Calu3 (cell line): ENCODE data around the gene TCIRG1. TPM values are rescaled to one million over a fixed set of nuclear protein-coding genes. Genes with fewer than 3 reads are reported as not detected.

ENCODE experiments used
- BruUV-seq: library from RNA; stranded (reverse); fragments of 400-500 nt; replicated peaks from 2 replicates; lab custom pipeline; 2021; lab: Mats Ljungman, UMichigan
- CTCF ChIA-PET: fragments of 300-600 bp; sonication (Branson Sonifier 250); formaldehyde crosslinking; loops from one replicate; lab custom pipeline; 2022; ENCODE audit warnings: antibody characterized with exemption; lab: Charles Lee
- DNase-seq: peaks from one replicate; pipeline ENCODE4 v3.0.0; 2022
- H3K27ac Mint-ChIP-seq: one replicate; pipeline ENCODE4 v1.8.0; 2022; ENCODE audit warnings: mixed read lengths; ENCODE audit not compliant: unreplicated experiment
- H3K27me3 Mint-ChIP-seq: one replicate; pipeline ENCODE4 v1.8.0; 2022; ENCODE audit warnings: mixed read lengths; ENCODE audit not compliant: unreplicated experiment
- H3K36me3 Mint-ChIP-seq: one replicate; pipeline ENCODE4 v1.8.0; 2022; ENCODE audit warnings: mild to moderate bottlenecking, moderate library complexity, mixed read lengths; ENCODE audit not compliant: insufficient read depth, unreplicated experiment
- H3K4me1 Mint-ChIP-seq: one replicate; pipeline ENCODE4 v1.8.0; 2022; ENCODE audit warnings: mild to moderate bottlenecking, low read depth, mixed read lengths; ENCODE audit not compliant: unreplicated experiment
- H3K4me3 Mint-ChIP-seq: one replicate; pipeline ENCODE4 v1.8.0; 2022; ENCODE audit warnings: mild to moderate bottlenecking, low read depth, moderate library complexity, mixed read lengths; ENCODE audit not compliant: unreplicated experiment
- H3K9me3 Mint-ChIP-seq: one replicate; pipeline ENCODE4 v1.8.0; 2022; ENCODE audit warnings: low read depth, mixed read lengths; ENCODE audit not compliant: unreplicated experiment
- intact Hi-C: fragments of 100-400 bp; cut with micrococcal nuclease; formaldehyde crosslinking; loops from one replicate; pipeline ENCODE4 v1.10.0; 2022; ENCODE audit not compliant: unreplicated experiment
- total RNA-seq: library from RNA; stranded (reverse); gene quantifications from 2 replicates; pipeline ENCODE4 v1.2.3, GENCODE V29; 2022
- TF ChIP-seq, protein P1 (sequence below): fragments of 200-600 bp; IDR thresholded peaks from one replicate; pipeline ENCODE4 v1.8.0; 2022; ENCODE audit warnings: antibody characterized with exemption; ENCODE audit not compliant: unreplicated experiment

The TCIRG1 gene
- total RNA-seq, 1 experiment from 2014 or later: 49.7 TPM

DNA sequence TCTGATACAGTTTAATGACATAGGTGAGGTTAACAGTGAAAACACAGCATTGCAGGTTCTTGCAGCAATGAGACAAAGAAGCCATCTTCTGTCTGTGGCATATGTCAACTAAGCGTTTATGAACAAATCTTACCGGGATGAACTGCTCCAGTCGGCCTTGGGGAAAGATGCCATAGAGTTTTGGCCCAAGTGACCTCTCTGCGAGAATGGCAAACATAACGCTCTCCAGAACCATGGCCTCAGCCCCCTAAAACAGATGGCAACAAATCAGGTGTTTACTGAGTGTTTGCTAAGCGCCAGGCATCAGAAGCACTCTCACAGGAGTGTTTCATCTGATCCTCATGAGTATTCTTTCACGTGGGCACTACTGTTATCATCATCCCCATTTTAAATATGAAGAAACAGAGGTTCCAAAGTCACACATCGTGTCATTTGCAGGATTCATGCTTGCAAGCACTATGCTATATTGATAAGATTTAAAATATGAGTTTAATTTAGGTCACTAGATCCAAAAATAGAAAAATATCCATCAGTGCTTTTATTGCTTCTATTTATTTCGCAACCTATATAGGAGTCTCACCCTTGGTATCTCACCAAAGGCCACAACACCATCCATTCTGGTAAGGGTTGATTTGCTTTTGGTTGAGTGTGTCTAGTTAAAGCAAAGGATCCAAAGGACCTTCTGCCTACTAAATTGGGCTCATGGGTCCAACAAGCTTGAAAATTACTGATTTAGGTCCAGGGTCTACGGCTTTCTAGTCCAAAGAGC lies 35.9 kb downstream of the TCIRG1 start:
- Mint-ChIP-seq H3K27me3 (no peaks in the 10 kb centered on the region), H3K36me3 (peaks cover 74% of the 10 kb centered on the region), H3K27ac (no peak overlapping the region), H3K4me1 (peaks cover 24% of the 10 kb centered on the region), H3K4me3 (no peak overlapping the region), H3K9me3 (no peaks in the 10 kb centered on the region)
- CTCF ChIA-PET: no interaction called here
- no peak for DNase-seq
- TF ChIP-seq, protein P1, sequence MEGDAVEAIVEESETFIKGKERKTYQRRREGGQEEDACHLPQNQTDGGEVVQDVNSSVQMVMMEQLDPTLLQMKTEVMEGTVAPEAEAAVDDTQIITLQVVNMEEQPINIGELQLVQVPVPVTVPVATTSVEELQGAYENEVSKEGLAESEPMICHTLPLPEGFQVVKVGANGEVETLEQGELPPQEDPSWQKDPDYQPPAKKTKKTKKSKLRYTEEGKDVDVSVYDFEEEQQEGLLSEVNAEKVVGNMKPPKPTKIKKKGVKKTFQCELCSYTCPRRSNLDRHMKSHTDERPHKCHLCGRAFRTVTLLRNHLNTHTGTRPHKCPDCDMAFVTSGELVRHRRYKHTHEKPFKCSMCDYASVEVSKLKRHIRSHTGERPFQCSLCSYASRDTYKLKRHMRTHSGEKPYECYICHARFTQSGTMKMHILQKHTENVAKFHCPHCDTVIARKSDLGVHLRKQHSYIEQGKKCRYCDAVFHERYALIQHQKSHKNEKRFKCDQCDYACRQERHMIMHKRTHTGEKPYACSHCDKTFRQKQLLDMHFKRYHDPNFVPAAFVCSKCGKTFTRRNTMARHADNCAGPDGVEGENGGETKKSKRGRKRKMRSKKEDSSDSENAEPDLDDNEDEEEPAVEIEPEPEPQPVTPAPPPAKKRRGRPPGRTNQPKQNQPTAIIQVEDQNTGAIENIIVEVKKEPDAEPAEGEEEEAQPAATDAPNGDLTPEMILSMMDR: no peak
- intact Hi-C loops: no loop called here
- BruUV-seq: no TSS peak

DNA sequence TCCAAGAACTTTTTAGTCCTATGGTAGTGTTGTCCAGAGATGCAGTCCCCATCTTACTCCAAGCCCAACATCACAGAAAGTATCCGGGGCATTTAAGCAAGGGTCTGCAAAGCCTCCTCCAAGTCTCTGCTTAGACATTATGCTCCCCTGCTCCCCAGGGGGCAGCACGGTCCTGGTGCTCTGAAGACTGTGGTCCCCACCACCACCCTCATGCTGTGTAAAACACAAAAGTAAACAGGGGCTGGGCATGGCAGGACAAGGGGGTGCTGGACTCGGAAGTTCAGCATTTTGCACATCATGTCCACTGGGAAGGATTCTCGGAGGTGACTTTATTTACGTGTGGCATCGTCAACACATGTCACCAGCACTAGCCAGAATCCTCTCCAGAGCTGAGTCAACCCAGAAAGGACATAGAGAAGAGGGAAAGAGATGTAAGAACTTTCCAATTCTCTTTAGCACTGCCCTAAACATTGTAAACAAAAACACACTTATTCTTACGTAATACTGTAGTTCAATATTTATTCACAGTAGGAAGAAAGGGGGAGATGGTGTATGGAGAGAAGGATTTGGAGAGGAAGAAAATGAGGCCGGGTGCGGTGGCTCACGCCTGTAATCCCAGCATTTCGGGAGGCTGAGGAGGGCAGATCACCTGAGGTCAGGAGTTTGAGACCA lies 37.7 kb downstream of the TCIRG1 start:
- peak overlapping the region; percentile 4 for H3K27ac Mint-ChIP-seq
- no peak overlapping the region for H3K4me3 Mint-ChIP-seq
- no peaks in the 10 kb centered on the region for H3K27me3 Mint-ChIP-seq
- H3K9me3 Mint-ChIP-seq: no peaks in the 10 kb centered on the region
- peak; percentile 29 for DNase-seq
- CTCF ChIA-PET: no interaction called here
- no TSS peak for BruUV-seq
- H3K36me3 Mint-ChIP-seq: peaks cover 73% of the 10 kb centered on the region
- intact Hi-C loops: no loop called here
- peaks cover 24% of the 10 kb centered on the region for H3K4me1 Mint-ChIP-seq
- TF ChIP-seq, protein P1: no peak

DNA sequence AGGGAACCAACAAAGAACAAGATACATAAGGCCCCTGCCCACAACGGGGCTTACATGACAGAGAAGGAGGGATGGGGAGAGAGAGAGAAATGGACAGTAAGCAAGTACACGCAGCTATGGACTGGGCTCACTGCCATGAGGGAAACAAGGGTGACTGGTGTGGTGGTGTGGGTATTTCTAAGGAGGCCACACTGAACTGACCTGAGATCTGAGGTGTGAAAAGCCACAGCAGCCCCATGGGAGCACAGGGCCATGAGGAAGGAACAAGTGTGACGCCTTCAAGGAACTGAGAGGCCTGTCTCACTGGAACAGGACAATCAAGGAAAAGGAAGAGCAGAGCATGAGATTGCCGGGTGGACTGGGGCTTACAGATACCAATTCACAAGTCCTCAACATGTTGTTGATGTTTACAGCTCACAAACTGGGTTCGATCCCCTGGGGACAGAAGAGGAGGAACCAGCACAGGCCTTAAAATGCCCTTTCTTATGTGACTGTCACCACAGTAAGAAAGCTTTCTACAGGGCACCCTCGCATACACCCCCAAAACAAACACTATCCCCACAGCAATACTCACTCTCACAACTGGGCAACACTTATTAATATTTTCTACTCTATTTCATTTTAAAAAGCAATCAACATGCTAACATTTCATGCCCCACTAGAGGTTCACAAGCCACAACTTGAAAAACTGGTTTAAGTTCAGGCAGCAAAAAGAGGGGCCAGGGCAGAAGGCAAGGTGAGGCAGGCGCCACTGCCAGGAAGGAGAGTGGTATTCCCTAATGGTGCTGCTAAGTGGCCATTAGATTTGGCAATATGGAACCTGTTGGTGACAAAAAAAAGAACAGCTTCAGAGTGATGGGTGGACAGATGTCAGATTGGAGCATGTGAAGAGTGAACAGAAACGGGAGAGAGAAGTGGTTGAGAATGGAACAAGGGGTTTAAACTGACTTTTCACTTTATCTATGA lies 39.1 kb downstream of the TCIRG1 start:
- Mint-ChIP-seq H3K36me3 (peaks cover 66% of the 10 kb centered on the region), H3K4me3 (no peak overlapping the region), H3K4me1 (peaks cover 24% of the 10 kb centered on the region), H3K27me3 (no peaks in the 10 kb centered on the region), H3K27ac (peak overlapping the region; percentile 66), H3K9me3 (no peaks in the 10 kb centered on the region)
- no TSS peak for BruUV-seq
- DNase-seq: no peak
- CTCF ChIA-PET: interaction anchor here (0.7 kb wide), 1 partner anchor 110 kb away, joined by 3 read pairs; no protein-coding TSS in a partner anchor
- TF ChIP-seq, protein P1: no peak
- intact Hi-C loops: no loop called here

DNA sequence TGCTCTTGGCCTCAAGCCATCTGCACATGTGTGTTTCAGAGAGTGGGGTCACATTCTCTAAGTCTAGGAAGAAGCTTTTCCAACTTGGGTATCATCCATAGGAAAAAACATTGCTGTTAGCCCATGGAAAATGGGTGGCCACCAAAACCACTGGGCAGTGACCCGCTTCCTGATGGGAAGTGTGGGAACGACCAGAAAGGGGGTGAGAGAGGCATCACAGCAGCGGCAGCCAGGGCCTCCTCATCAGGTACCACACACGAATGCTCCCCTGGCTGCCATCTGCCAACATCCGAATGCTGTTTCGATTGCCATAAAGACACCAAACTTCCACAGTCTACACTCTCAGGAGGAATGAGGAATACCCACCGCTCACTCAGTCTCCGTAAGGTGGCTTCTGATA lies 42.0 kb downstream of the TCIRG1 start:
- Mint-ChIP-seq H3K4me1 (peaks cover 24% of the 10 kb centered on the region), H3K9me3 (no peaks in the 10 kb centered on the region), H3K27ac (peak overlapping the region; percentile 52), H3K36me3 (peaks cover 50% of the 10 kb centered on the region), H3K27me3 (no peaks in the 10 kb centered on the region), H3K4me3 (no peak overlapping the region)
- intact Hi-C loops: no loop called here
- no TSS peak for BruUV-seq
- DNase-seq: no peak
- TF ChIP-seq, protein P1: no peak
- CTCF ChIA-PET: interaction anchor here (1.4 kb wide), 1 partner anchor 19 kb away, joined by 3 read pairs; no protein-coding TSS in a partner anchor
